ENCODE measurements around the gene MCAT.

Gene MCAT

GRCh38 chr22:43172191-43172590, 29.0 kb upstream of the MCAT start:
- no peak overlapping the region for H3K27ac ChIP-seq
- no peak for TF ChIP-seq CTCF (IDR thresholded peaks at IDR 0.05)
- no peak for DNase-seq (ENCODE audit: low spot score)
- no peak overlapping the region for H3K4me3 ChIP-seq

DNA sequence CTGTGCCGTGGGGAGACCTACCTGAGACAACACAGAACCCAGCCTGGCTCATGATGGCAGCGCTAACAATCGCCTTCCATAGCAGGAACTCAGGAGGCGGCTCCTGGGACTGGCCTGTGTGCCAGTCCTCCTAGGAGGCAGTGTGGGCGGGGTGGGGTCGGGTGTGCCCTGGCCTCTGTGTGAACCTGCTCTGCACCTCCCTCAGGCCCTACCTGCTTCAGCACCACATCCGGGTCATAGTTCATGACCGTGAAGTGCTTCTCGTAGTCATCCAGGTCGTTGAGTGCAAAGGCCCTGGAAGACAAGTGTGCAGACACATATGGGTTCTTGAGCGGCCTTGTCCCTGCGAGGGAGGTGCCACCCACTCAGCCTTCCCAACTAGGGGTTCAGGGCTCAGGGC, 28.4 kb upstream of the MCAT start:
- H3K4me3 ChIP-seq: no peak overlapping the region
- H3K27ac ChIP-seq: no peak overlapping the region
- DNase-seq (ENCODE audit: low spot score): no peak
- TF ChIP-seq CTCF (IDR thresholded peaks at IDR 0.05): no peak

- H3K27ac ChIP-seq: no peak overlapping the region
- no peak for TF ChIP-seq CTCF (IDR thresholded peaks at IDR 0.05)
- DNase-seq (ENCODE audit: low spot score): no peak
- no peak overlapping the region for H3K4me3 ChIP-seq
Measured at GRCh38 chr22:43171019-43171491, 27.9 kb upstream of the MCAT start.

DNA sequence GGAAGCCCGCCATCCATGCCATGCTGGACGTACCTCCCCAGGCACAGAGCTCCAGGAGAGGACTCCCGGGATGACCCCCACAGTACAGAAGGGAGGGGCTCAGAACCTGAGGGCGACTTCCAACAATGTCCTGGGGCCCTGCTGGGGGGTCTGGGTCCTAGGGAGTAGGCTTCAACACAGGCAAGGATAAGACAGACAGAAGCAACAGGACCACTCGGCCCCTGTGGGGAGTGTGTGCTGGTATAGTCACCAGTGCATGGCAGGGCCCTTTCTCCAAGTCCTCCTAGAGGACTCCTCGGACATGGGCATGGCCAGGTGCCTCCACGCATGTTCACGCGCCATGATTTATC, 26.9 kb upstream of the MCAT start:
- no peak for TF ChIP-seq CTCF (IDR thresholded peaks at IDR 0.05)
- Histone ChIP-seq H3K4me3 (no peak overlapping the region), H3K27ac (no peak overlapping the region)
- DNase-seq (ENCODE audit: low spot score): no peak

DNA sequence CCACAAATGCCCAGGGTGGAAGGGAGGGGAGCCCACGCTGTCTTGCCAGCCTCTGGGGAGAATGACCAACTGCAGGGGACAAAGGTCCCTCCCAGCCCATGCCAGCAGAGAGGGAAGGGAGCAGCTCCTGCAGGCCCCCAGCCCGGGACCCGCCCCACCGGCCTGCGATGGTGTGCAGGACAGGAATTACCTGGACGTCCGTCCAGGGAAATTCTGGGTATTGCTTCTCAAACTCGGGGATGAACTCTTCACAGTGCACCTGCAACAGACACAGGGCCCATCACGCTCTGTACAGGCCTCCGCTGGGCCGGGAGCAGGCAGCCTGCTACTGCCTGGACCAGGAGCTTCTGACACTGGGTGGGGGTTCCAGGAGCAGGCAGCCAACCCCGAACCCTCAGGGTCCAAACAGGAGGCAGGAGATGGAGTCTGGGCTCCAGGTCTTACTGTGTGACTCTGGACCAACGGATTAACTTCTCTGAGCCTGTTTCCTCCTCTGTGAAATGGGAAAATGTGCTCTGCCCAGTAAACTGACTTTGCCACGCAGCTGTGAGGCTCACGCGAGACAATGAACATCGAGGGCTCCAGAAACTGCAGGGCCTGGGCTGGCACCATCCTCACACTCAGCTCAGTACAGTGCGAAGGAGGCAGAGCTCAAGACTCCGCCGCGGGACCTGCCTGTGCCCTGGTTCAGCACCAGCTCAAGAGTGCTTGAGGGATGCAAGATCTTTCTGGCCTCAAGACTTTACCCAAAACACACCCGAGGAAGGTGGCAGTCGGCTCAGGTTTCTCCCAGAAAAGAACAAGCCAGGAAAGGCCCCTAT, 26.3 kb upstream of the MCAT start:
- H3K4me3 ChIP-seq: no peak overlapping the region
- no peak for TF ChIP-seq CTCF (IDR thresholded peaks at IDR 0.05)
- no peak overlapping the region for H3K27ac ChIP-seq
- no peak for DNase-seq (ENCODE audit: low spot score)

GRCh38 chr22:43168471-43169309, 25.5 kb upstream of the MCAT start:
- no peak overlapping the region for H3K4me3 ChIP-seq
- no peak for TF ChIP-seq CTCF (IDR thresholded peaks at IDR 0.05)
- H3K27ac ChIP-seq: peak overlapping the region in 1 of 2 donors; percentile 17
- DNase-seq (ENCODE audit: low spot score): no peak

Data from coronary artery (tissue), 2 donors.